ENCODE results near the gene MST1.

The MST1 gene

GRCh38 chr3:49650637-49651036, 38.6 kb downstream of the MST1 start:
- H3K27me3 ChIP-seq (replicated peaks): no peaks in the 10 kb centered on the region
- DNase-seq: no peak
- no peak overlapping the region for H3K27ac ChIP-seq
- H3K36me3 ChIP-seq (replicated peaks): no peaks in the 10 kb centered on the region
- H3K4me3 ChIP-seq (ENCODE audit: low read depth, low read length): no peak overlapping the region
- in situ Hi-C loops (cut with HindIII; ENCODE audit: low pct_ligation_motif_present, low sequenced_read_pairs): loop anchor here (25.0 kb wide), 1 partner anchor 88 kb away; the partner anchor contains the start of gene BSN
- no peak for TF ChIP-seq CTCF (IDR thresholded peaks at IDR 0.05; ENCODE audit: low read depth, low read length, missing control alignments)

- H3K36me3 ChIP-seq (replicated peaks): no peaks in the 10 kb centered on the region
- in situ Hi-C loops (cut with HindIII; ENCODE audit: low pct_ligation_motif_present, low sequenced_read_pairs): loop anchor here (25.0 kb wide), 1 partner anchor 88 kb away; the partner anchor contains the start of gene BSN
- no peak for DNase-seq
- no peak overlapping the region for H3K27ac ChIP-seq
- TF ChIP-seq CTCF (IDR thresholded peaks at IDR 0.05; ENCODE audit: low read depth, low read length, missing control alignments): no peak
- no peaks in the 10 kb centered on the region for H3K27me3 ChIP-seq (replicated peaks)
- no peak overlapping the region for H3K4me3 ChIP-seq (ENCODE audit: low read depth, low read length)
These were observed 39.1 kb downstream of the MST1 start for GRCh38 chr3:49650177-49650576.

GRCh38 chr3:49649576-49649975, 39.7 kb downstream of the MST1 start:
- H3K36me3 ChIP-seq (replicated peaks): no peaks in the 10 kb centered on the region
- no peaks in the 10 kb centered on the region for H3K27me3 ChIP-seq (replicated peaks)

GRCh38 chr3:49648354-49649019, 40.8 kb downstream of the MST1 start:
- TF ChIP-seq CTCF (IDR thresholded peaks at IDR 0.05; ENCODE audit: low read depth, low read length, missing control alignments): no peak
- in situ Hi-C loops (cut with HindIII; ENCODE audit: low pct_ligation_motif_present, low sequenced_read_pairs): no loop called here

More at GRCh38 chr3:49649576-49649975, 39.7 kb downstream of the MST1 start:
- no peak for DNase-seq
- in situ Hi-C loops (cut with HindIII; ENCODE audit: low pct_ligation_motif_present, low sequenced_read_pairs): no loop called here
- H3K27ac ChIP-seq: no peak overlapping the region
- H3K4me3 ChIP-seq (ENCODE audit: low read depth, low read length): no peak overlapping the region
- TF ChIP-seq CTCF (IDR thresholded peaks at IDR 0.05; ENCODE audit: low read depth, low read length, missing control alignments): no peak

GRCh38 chr3:49647741-49648140, 41.5 kb downstream of the MST1 start:
- no peaks in the 10 kb centered on the region for H3K36me3 ChIP-seq (replicated peaks)
- no peak overlapping the region for H3K4me3 ChIP-seq (ENCODE audit: low read depth, low read length)
- H3K27ac ChIP-seq: no peak overlapping the region
- no peaks in the 10 kb centered on the region for H3K27me3 ChIP-seq (replicated peaks)
- TF ChIP-seq CTCF (IDR thresholded peaks at IDR 0.05; ENCODE audit: low read depth, low read length, missing control alignments): no peak
- no peak for DNase-seq
- in situ Hi-C loops (cut with HindIII; ENCODE audit: low pct_ligation_motif_present, low sequenced_read_pairs): no loop called here

More at GRCh38 chr3:49648354-49649019, 40.8 kb downstream of the MST1 start:
- no peaks in the 10 kb centered on the region for H3K36me3 ChIP-seq (replicated peaks)
- H3K27me3 ChIP-seq (replicated peaks): no peaks in the 10 kb centered on the region
- DNase-seq: no peak
- H3K4me3 ChIP-seq (ENCODE audit: low read depth, low read length): no peak overlapping the region
- no peak overlapping the region for H3K27ac ChIP-seq

GRCh38 chr3:49646236-49646635, 43.0 kb downstream of the MST1 start:
- Histone ChIP-seq H3K4me3 (ENCODE audit: low read depth, low read length) (no peak overlapping the region), H3K36me3 (replicated peaks) (no peaks in the 10 kb centered on the region), H3K27ac (no peak overlapping the region), H3K27me3 (replicated peaks) (no peaks in the 10 kb centered on the region)
- in situ Hi-C loops (cut with HindIII; ENCODE audit: low pct_ligation_motif_present, low sequenced_read_pairs): no loop called here
- no peak for TF ChIP-seq CTCF (IDR thresholded peaks at IDR 0.05; ENCODE audit: low read depth, low read length, missing control alignments)
- no peak for DNase-seq
